GM11168 (cell line): ENCODE data around the gene HARBI1.
"Not testable (repeated sequence)": the region's sequence is repeated elsewhere in the genome, so short reads cannot be mapped to it uniquely, and the experiment has no call there.

Source experiments
- in situ Hi-C: fragments of 300-500 bp; cut with MboI; formaldehyde crosslinking; loops from one replicate; pipeline ENCODE4 v1.12.0; 2022; ENCODE audit warnings: low sequenced_read_pairs; ENCODE audit not compliant: unreplicated experiment

HARBI1 gene

GRCh38 chr11:46599340-46600193 is 17.5 kb downstream of the HARBI1 start:
- in situ Hi-C loops = no loop called here

- in situ Hi-C loops = no loop called here
Measured at GRCh38 chr11:46597609-46598219, 19.3 kb downstream of the HARBI1 start.

GRCh38 chr11:46597155-46597554 is 19.9 kb downstream of the HARBI1 start:
- in situ Hi-C loops = no loop called here

- in situ Hi-C loops = no loop called here
Measured at GRCh38 chr11:46594785-46595184, 22.2 kb downstream of the HARBI1 start.

DNA sequence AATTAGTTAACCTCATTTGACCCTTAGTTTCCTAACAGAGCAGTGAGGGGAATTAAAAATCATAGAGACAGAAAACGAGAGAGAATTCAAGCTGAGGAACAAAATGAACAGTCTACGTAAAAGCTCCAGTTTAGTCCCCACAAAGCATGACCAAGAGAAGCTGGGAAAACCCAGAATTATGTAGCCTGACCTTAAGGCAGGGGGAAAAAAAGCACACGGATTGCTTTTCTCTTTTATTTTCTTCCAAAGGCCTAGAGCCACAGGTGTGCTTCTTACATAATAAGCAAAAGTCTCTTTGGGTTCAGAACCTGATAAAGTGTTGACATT is 22.7 kb downstream of the HARBI1 start:
- in situ Hi-C loops = no loop called here

DNA sequence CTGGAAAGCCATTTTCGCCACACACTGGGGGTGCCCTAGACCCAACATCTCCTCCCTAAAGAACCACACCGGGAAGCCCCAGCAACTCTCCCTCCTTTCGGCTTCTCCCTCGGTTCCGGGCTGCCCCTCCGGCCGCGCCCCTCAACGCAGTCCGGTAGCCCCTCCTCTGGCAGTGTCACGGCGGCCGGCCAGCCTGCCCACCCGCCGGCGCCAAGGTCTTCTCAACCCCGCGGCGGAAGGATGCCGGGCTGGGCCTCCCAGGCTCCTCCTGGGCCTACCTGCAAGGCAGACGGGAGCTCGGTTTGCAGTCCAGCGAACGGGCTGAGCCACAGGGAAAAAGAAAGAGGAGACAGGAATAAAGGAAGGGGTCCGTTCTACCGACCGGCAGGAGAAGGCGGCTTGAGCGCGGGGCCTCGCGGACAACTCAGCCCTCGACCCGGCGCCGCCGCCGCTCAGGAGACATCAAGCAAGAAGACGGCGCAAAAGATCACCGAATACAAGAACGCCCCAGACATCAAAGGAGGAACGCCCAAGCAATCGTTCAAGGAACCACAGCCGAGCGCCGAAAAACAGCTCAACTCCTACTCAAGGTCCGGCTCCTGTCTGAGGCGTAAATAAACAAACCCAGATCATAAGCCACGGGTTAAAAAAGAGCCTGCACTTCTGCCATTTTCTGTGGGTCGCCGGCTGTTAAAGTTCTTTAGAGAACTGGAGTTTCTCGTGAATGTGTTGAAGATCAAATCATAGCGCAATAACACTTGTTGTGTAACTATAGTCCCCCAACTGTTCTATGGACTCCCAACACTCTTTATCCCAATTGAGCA is 23.3 kb downstream of the HARBI1 start, which contains the start of gene AMBRA1:
AMBRA1 (minus strand) TSS at position 474 of the 824 bp plus-strand sequence. CDS start 45,643 bp downstream, outside the sequence.
- in situ Hi-C loops = no loop called here

DNA sequence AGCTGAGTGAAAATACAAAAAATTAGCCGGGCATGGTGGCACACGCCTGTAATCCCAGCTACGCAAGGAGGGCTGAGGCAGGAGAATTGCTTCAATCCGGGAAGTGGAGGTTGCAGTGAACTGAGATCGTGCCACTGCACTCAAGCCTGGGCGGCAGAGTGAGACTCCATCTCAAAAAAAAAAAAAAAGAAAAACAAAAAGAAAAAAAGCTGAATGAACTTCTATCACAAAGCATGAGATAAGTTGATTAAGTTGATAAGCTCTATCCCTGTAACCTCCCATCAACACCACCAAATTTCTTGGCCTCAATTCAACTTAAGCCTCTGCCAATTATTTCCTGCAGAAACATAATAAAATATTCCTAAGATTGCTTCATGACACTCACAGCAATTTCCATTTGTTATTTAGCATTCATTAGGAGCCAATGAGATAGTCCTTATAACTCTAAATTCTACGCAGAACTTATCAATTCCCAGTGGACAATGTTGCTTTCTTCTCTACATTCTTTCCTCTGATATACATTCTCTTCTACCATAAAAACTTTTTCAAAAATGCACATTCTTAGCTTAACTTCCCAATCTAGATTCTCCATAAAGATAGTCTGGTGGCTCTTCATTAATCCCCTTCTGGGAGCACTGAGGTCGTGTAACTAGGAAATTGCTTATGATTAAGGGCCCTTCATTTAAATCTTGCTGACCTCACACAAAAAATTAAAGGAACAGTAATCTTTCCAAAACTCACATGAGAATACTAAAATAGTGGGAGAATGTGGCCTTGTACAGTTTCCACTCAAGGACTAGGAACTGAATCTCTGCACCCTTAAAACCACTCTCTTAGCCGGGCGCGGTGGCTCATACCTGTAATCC is 26.1 kb downstream of the HARBI1 start:
- in situ Hi-C loops = no loop called here

DNA sequence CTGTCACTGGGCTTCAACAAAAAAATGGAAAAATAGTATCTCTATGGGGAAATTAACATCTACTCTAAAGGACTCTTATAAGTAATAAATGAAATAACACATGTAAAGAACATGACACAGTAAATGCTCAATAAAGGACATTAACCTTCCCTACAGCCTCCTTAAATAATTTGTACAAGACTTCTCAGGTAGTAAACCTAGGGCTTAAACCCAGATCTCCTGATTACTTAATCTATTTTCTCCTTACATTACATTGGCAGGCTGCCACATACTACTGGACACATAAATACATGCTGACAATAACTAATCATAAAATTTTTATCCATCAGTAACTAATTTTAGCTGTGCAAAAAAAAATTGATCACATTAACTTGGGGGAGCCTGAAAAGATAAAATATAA is 28.1 kb downstream of the HARBI1 start:
- in situ Hi-C loops = no loop called here

GRCh38 chr11:46588131-46588530 is 28.9 kb downstream of the HARBI1 start:
- in situ Hi-C loops = no loop called here

- in situ Hi-C loops = not testable (repeated sequence)
Measured at GRCh38 chr11:46583513-46583912, 33.5 kb downstream of the HARBI1 start.

- in situ Hi-C loops = no loop called here
Measured at GRCh38 chr11:46582588-46582987, 34.4 kb downstream of the HARBI1 start.

DNA sequence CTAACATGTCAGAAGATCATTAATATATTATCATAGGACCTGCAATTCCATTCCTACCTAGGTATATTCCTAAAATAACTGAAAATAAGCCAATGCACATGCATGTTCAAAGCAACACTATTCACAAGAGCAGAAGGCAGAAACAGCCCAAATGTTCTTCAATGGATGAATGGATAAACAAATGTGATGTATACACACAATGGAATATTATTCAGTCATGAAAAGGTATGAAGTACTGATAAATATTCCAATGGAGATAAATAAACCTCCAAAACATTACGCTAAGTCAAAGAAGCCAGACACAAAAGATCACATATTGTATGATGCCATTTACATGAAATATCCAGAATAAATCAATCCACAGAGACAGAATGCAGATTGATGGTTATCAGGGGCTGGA is 40.0 kb downstream of the HARBI1 start:
- in situ Hi-C loops = no loop called here

DNA sequence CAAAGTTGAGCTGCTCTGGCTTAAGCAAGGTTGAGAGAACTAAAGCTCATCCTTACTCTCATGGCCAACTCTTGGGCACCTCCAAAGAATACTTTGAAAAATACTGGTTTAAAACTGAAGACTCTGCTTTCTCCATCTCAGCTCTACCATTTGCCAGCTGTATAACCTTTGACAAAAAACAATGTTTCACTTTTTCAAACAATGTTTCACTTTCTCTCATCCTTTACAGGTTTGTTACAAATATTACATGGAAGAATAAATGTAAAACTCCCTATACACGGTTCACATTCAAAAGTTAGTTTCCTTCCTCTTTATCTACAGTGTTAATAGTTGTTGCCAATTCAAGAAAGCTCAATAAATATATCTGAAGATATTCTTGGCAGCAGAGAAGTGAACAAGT is 42.4 kb downstream of the HARBI1 start:
- in situ Hi-C loops = no loop called here

DNA sequence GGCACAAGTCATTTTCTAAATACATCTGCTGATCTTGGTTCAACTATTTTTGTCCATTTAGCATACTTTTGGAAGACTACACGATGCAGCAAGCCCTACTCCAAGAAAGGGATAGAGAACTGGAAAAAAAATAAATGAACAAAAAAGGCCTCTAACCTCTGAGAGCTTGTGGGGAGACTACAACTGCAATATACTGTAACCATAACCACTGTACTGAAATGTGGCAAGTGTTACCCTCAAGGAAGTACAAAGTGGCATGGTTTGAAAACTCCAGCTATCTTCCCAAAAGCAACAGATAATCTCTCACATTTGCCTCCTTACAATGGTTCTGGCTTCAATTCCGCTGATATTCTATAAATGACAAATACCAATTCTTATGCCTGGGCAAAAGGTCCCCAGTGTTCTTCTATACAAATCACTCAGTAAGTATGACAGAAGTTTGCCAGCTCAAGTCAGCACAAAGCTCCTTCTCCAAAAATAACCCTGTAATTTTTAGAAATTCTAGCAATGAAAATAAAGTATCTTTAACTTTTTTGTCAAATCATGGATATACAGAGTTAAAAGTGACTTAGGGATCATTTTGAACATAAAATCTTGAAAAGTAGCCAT is 46.1 kb downstream of the HARBI1 start:
- in situ Hi-C loops = no loop called here

- in situ Hi-C loops = no loop called here
Measured at GRCh38 chr11:46565232-46565840, 51.7 kb downstream of the HARBI1 start.

- in situ Hi-C loops = no loop called here
Measured at GRCh38 chr11:46564459-46564858, 52.6 kb downstream of the HARBI1 start.

DNA sequence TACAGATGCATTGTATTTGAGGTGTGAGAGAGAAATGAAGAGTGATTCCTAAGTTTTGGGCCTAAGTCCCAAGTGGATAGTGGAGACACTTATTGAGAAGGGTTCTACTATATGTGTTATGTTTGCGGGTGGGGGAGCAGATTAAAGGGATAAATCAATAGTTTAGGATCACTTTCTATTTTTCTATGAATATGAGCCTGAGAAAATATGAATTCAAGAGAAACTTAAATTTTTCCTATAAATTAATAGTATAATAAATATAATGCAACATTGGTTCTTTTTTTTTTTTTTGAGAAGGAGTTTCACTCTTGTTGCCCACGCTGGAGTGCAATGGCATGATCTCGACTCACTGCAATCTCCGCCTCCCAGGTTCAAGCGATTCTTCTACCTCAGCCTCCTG is 54.5 kb downstream of the HARBI1 start:
- in situ Hi-C loops = no loop called here

DNA sequence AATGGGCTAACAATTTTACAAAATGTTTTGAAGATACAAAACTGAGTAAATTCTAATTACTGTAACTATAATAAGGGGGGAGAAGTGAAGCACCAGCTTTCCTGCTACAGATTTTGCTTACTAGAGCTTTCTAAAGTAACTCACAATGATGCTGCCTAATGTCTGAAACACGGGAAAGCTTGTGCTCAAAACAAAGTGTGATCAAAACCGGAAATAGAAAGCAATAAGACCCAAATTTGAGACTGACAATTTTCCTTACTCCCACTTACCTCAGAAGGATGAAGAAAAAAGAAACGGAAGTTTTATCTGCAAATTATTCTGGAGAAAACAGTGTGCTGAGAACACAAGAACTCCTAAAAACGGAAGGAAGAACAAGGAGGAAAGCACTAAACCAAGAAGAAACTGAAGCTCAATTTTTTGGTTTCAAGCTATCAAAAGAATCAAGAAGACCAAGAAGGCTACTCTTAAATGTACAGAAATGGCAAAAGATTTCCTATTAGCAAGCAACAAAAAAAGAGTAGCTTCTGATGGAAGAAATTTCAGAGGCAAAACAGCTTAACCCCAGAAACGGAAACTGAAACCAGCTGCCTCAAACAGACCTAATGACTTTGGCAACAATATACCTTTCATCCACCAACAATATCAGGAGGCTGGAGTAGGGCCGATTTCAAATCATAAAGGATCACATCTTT is 56.6 kb downstream of the HARBI1 start:
- in situ Hi-C loops = no loop called here

GRCh38 chr11:46559815-46560214 is 57.2 kb downstream of the HARBI1 start:
- in situ Hi-C loops = no loop called here
